NCI-H2196 (cell line): ENCODE data around the gene MMUT.
"Not testable (repeated sequence)": the region's sequence is repeated elsewhere in the genome, so short reads cannot be mapped to it uniquely, and the experiment has no call there.

Experiments used
- DNase-seq: peaks from one replicate; lab custom pipeline; 2025; ENCODE audit not compliant: unreplicated experiment; lab: John Stamatoyannopoulos, UW

MMUT gene

GRCh38 chr6:49462927-49463611, at the start of gene MMUT, which contains the start of gene CENPQ:
TSS of gene MMUT (minus strand) at chr6:49463253. CDS start at chr6:49459466, 3,787 bp downstream.
TSS of gene CENPQ (plus strand) at chr6:49463370. CDS start at chr6:49470177, 6,807 bp downstream.
- DNase-seq = peak; percentile 96

GRCh38 chr6:49509342-49509741, 46.3 kb upstream of the MMUT start:
- DNase-seq = no peak

GRCh38 chr6:49506569-49507111, 43.6 kb upstream of the MMUT start:
- DNase-seq = no peak

- no peak for DNase-seq
Observed at GRCh38 chr6:49504666-49505065, 41.6 kb upstream of the MMUT start.

GRCh38 chr6:49499623-49500022, 36.6 kb upstream of the MMUT start, which contains the start of gene GLYATL3:
TSS of gene GLYATL3 (plus strand) at chr6:49499923. CDS start at chr6:49511991, 12,068 bp downstream.
- no peak for DNase-seq

GRCh38 chr6:49499126-49499525, 36.1 kb upstream of the MMUT start:
- DNase-seq = peak; percentile 15

- DNase-seq = peak; percentile 52
Observed at GRCh38 chr6:49497304-49497703, 34.3 kb upstream of the MMUT start.

- DNase-seq = no peak
Observed at GRCh38 chr6:49490633-49491032, 27.6 kb upstream of the MMUT start.

- DNase-seq = not testable (repeated sequence)
Observed at GRCh38 chr6:49483380-49483779, 20.3 kb upstream of the MMUT start.

GRCh38 chr6:49481846-49482245, 18.8 kb upstream of the MMUT start:
- not testable (repeated sequence) for DNase-seq

GRCh38 chr6:49479308-49479970, 16.4 kb upstream of the MMUT start:
- no peak for DNase-seq

- DNase-seq = not testable (repeated sequence)
Observed at GRCh38 chr6:49476564-49476963, 13.5 kb upstream of the MMUT start.

GRCh38 chr6:49468042-49468441, 5.0 kb upstream of the MMUT start:
- DNase-seq = no peak

GRCh38 chr6:49464691-49465090, 1.6 kb upstream of the MMUT start:
- DNase-seq = no peak

GRCh38 chr6:49463612-49463967, 537 bp upstream of the MMUT start:
- DNase-seq = no peak

GRCh38 chr6:49462599-49462926, 490 bp downstream of the MMUT start:
- DNase-seq = no peak

- no peak for DNase-seq
Observed at GRCh38 chr6:49462071-49462470, 982 bp downstream of the MMUT start.

- no peak for DNase-seq
Observed at GRCh38 chr6:49457771-49458170, 5.3 kb downstream of the MMUT start.

GRCh38 chr6:49454787-49455709, 8.0 kb downstream of the MMUT start:
- no peak for DNase-seq

- no peak for DNase-seq
Observed at GRCh38 chr6:49453221-49453620, 9.8 kb downstream of the MMUT start.

- DNase-seq = no peak
Observed at GRCh38 chr6:49430866-49431265, 32.2 kb downstream of the MMUT start.
